ENCODE results near the gene ACSL1. TPM values are rescaled to one million over a fixed set of nuclear protein-coding genes. Genes with fewer than 3 reads are reported as not detected.

ACSL1 gene
- total RNA-seq, 1 experiment from 2014 or later, result 42.8 TPM

GRCh38 chr4:184817494-184818215 lies 8.1 kb downstream of the ACSL1 start:
- DNase-seq (ENCODE audit: low read depth), result no peak
- in situ Hi-C loops (cut with HindIII; ENCODE audit: low pct_unique_long_range_greater_than_20kb, low sequenced_read_pairs), result no loop called here

GRCh38 chr4:184816962-184817361 lies 8.8 kb downstream of the ACSL1 start:
- in situ Hi-C loops (cut with HindIII; ENCODE audit: low pct_unique_long_range_greater_than_20kb, low sequenced_read_pairs), result no loop called here
- DNase-seq (ENCODE audit: low read depth), result no peak

GRCh38 chr4:184815046-184815877 lies 10.5 kb downstream of the ACSL1 start:
- in situ Hi-C loops (cut with HindIII; ENCODE audit: low pct_unique_long_range_greater_than_20kb, low sequenced_read_pairs), result no loop called here
- DNase-seq (ENCODE audit: low read depth), result peak; percentile 81

DNA sequence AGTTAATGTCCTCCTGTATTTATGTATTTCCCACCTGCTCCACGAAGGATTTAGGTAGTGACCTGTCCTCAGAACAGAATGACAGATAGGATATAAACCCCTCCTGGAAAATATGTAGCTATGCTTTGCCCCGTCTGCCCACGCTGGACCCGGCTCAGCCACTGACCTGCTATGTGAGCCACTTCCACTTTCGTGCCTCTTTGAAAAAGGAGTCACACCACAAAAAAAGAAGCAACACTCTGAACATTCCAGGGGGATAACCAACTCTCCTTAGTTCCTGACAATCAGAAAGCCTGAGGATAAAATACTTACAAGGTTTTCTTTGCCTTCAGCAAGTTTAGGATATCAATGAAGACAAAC lies 11.1 kb downstream of the ACSL1 start:
- in situ Hi-C loops (cut with HindIII; ENCODE audit: low pct_unique_long_range_greater_than_20kb, low sequenced_read_pairs), result no loop called here
- no peak for DNase-seq (ENCODE audit: low read depth)

- no peak for DNase-seq (ENCODE audit: low read depth)
- in situ Hi-C loops (cut with HindIII; ENCODE audit: low pct_unique_long_range_greater_than_20kb, low sequenced_read_pairs), result no loop called here
Measured at GRCh38 chr4:184812651-184813181, 13.1 kb downstream of the ACSL1 start.

GRCh38 chr4:184812199-184812542 lies 13.6 kb downstream of the ACSL1 start:
- in situ Hi-C loops (cut with HindIII; ENCODE audit: low pct_unique_long_range_greater_than_20kb, low sequenced_read_pairs), result no loop called here

DNA sequence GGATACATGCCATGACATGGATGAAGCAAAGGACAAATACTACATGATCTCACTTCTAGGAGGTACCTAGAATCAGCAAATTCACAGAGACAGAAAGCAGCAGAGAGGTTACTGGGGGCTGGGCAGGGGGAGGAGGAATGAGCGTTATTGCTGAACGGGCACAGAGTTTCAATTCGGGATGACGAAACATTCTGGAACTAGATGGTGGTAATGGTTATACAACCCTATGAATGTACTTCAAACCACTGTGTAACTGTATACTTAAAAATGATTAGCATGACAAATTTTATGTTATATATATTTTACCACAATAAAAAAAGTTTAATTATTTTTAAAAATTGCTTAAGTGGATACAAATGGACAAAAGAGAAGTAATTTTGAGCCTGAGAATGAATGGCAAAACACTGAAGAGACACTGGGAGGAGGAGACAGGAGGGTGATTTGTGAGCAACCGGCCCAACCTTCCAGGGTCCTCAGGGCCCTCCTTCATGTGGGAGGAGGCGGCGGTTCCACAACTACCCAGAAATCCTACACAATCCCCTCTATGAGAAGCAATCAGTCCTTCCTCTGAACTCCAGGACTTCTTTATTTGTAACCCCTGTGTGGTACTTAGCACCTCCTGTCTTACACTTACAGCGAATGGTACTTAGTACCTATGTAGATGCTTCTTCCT lies 14.1 kb downstream of the ACSL1 start:
- in situ Hi-C loops (cut with HindIII; ENCODE audit: low pct_unique_long_range_greater_than_20kb, low sequenced_read_pairs), result no loop called here
- no peak for DNase-seq (ENCODE audit: low read depth)

More at GRCh38 chr4:184812199-184812542, 13.6 kb downstream of the ACSL1 start:
- DNase-seq (ENCODE audit: low read depth), result no peak

DNA sequence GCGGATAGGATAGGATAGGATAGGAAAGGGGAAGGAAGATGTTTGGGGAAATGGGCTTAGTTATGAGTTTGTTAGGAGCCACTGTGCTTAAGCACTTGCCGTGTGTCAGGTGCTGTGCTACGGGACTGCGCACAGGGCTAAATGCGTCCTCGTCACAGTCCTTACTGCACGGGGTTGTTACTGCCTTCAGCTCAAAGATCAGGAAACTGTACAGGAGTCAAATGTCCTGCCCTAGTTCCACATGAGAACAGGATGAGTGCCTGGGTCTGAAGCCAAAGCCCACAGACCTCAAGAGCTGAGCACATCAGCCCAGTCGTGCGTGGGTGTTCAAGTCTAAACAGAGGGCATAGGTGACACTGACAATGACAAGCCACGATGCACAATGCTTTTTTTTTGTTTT lies 15.0 kb downstream of the ACSL1 start:
- in situ Hi-C loops (cut with HindIII; ENCODE audit: low pct_unique_long_range_greater_than_20kb, low sequenced_read_pairs), result no loop called here

GRCh38 chr4:184808713-184809050 lies 17.1 kb downstream of the ACSL1 start:
- in situ Hi-C loops (cut with HindIII; ENCODE audit: low pct_unique_long_range_greater_than_20kb, low sequenced_read_pairs), result no loop called here
- no peak for DNase-seq (ENCODE audit: low read depth)

More for the DNA sequence above, 15.0 kb downstream of the ACSL1 start:
- no peak for DNase-seq (ENCODE audit: low read depth)

DNA sequence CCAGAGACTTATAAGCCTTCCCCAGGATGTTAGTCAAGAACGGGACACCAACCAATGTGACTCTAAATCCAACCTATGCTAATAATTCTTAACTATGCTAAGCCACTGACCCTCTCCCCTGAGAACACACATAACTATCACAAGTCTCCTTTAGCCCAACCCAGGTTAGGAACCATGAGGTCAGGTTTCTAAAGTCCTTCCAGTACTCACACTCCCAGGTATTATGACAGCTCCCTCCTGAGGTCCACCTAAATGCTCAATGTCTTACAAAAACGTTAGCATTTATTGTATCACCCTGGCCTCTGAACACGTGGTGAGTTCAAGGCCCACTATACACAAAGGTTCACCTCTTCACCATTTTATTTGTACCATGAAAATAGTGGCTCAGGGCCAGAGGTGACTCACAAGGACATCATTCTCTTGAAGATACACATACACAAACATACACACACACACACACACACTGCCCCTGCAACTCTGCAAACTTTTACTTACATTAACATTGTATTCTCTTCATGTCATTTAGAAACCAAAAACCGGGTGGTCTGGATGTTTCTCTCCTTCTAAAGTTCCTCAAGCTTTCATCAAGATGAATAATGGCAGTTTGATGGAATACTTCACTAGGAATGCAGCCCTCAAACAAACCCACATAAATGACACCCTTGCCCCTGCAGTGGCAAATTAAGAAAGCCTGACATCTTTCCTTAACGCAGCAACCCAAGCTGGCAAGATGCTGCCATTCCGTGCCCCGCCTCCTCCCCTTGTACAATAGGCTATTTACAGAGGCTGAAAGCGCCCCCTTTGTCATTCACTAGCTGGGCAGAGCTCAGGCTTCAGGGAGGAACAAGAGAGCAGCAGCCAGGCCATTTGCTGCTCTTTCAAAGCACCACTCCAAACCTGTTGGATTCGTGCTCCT lies 17.7 kb downstream of the ACSL1 start:
- in situ Hi-C loops (cut with HindIII; ENCODE audit: low pct_unique_long_range_greater_than_20kb, low sequenced_read_pairs), result no loop called here
- peak; percentile 31 for DNase-seq (ENCODE audit: low read depth)

- in situ Hi-C loops (cut with HindIII; ENCODE audit: low pct_unique_long_range_greater_than_20kb, low sequenced_read_pairs), result no loop called here
- no peak for DNase-seq (ENCODE audit: low read depth)
Measured at GRCh38 chr4:184807256-184807655, 18.5 kb downstream of the ACSL1 start.

- in situ Hi-C loops (cut with HindIII; ENCODE audit: low pct_unique_long_range_greater_than_20kb, low sequenced_read_pairs), result no loop called here
Measured at GRCh38 chr4:184806711-184807110, 19.1 kb downstream of the ACSL1 start.

GRCh38 chr4:184806229-184806550 lies 19.6 kb downstream of the ACSL1 start:
- no peak for DNase-seq (ENCODE audit: low read depth)
- in situ Hi-C loops (cut with HindIII; ENCODE audit: low pct_unique_long_range_greater_than_20kb, low sequenced_read_pairs), result no loop called here

More at GRCh38 chr4:184806711-184807110, 19.1 kb downstream of the ACSL1 start:
- no peak for DNase-seq (ENCODE audit: low read depth)

DNA sequence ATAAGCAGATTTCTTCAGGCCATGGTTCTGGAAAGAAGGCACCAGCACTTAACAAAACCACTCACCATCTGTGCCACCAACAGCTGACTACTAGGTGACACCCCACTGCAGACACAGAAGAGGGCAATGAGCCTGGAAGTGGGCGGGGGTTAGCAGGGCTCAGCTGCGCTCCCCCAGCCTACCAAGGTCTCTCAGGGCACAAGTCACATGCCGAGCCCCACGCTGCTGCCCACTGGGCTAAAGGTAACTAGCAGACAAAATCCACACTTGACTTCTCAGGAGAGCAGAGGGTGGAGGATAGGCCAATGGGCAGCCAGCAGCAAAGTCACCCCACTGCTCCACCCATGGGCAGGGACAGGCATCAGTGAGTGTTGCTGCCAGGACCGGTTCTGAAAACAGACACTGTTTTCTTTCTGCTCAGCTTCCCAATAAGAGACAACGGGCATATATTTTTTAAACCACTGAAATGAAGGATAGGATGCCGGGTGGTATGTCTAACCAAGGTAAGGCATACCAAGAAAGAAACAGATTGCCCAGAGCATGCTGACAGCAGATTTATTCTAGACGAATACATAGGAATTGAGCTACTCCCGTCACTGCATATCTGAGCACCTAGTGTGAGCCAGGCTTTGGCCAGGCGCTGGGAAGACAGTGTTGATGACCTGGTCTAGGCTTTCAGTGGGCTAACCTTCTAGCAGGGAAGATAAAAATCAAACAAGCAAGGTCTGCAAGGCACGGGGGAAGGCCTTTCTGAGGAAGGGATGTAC lies 20.1 kb downstream of the ACSL1 start:
- peak; percentile 79 for DNase-seq (ENCODE audit: low read depth)

GRCh38 chr4:184804621-184805020 lies 21.1 kb downstream of the ACSL1 start:
- in situ Hi-C loops (cut with HindIII; ENCODE audit: low pct_unique_long_range_greater_than_20kb, low sequenced_read_pairs), result no loop called here

More for the DNA sequence above, 20.1 kb downstream of the ACSL1 start:
- in situ Hi-C loops (cut with HindIII; ENCODE audit: low pct_unique_long_range_greater_than_20kb, low sequenced_read_pairs), result no loop called here

GRCh38 chr4:184803874-184804273 lies 21.9 kb downstream of the ACSL1 start:
- no peak for DNase-seq (ENCODE audit: low read depth)
- in situ Hi-C loops (cut with HindIII; ENCODE audit: low pct_unique_long_range_greater_than_20kb, low sequenced_read_pairs), result no loop called here

More at GRCh38 chr4:184804621-184805020, 21.1 kb downstream of the ACSL1 start:
- DNase-seq (ENCODE audit: low read depth), result no peak

- in situ Hi-C loops (cut with HindIII; ENCODE audit: low pct_unique_long_range_greater_than_20kb, low sequenced_read_pairs), result no loop called here
- no peak for DNase-seq (ENCODE audit: low read depth)
Measured at GRCh38 chr4:184803133-184803532, 22.6 kb downstream of the ACSL1 start.

GRCh38 chr4:184802697-184803015 lies 23.1 kb downstream of the ACSL1 start:
- no peak for DNase-seq (ENCODE audit: low read depth)
- in situ Hi-C loops (cut with HindIII; ENCODE audit: low pct_unique_long_range_greater_than_20kb, low sequenced_read_pairs), result no loop called here
